Esophagus squamous epithelium (tissue), 5 donors: ENCODE measurements around the gene GPAT3. TPM values are rescaled to one million over a fixed set of nuclear protein-coding genes. Genes with fewer than 3 reads are reported as not detected.

Experiments
- DNase-seq: peaks from one replicate; lab custom pipeline; 2025; lab: John Stamatoyannopoulos, UW
- H3K27ac ChIP-seq, 4 donors: fragments of 200-600 bp; sonication (generic); one replicate each; pipeline ENCODE4 v1.5.1; 2016 to 2019; ENCODE audit warnings: mild to moderate bottlenecking in 1 of 4
- H3K27me3 ChIP-seq, 4 donors: fragments of 200-600 bp; sonication (generic); 1 replicate in 3 of 4; 2 replicates in 1 of 4; pipeline versions ENCODE4 v1.5.1 to v1.6.0; 2017 to 2021; ENCODE audit warnings: antibody characterized with exemption in 1 of 4
- H3K36me3 ChIP-seq, 3 donors: fragments of 200-600 bp; sonication (generic); one replicate each; pipeline ENCODE4 v1.5.1; 2016 to 2019
- H3K4me1 ChIP-seq, 3 donors: fragments of 200-600 bp; sonication (generic); one replicate each; pipeline ENCODE4 v1.5.1; 2017 to 2019
- H3K4me3 ChIP-seq, 4 donors: fragments of 200-600 bp; sonication (generic); 1 replicate in 3 of 4; 2 replicates in 1 of 4; pipeline ENCODE4 v1.5.1; 2016 to 2019; ENCODE audit warnings: mild to moderate bottlenecking in 2 of 4, moderate library complexity in 1 of 4
- H3K9me3 ChIP-seq, 3 donors: fragments of 200-600 bp; sonication (generic); one replicate each; pipeline ENCODE4 v1.5.1; 2016 to 2019
- CTCF ChIP-seq, 6 experiments: fragments of 450-650 bp in 4 of 6; fragments of 200-600 bp in 2 of 6; sonication (generic) in 2 of 6; IDR thresholded peaks; one replicate each; pipeline ENCODE4 v1.5.1; 2016 to 2019; ENCODE audit warnings: antibody characterized with exemption in 6 of 6, mild to moderate bottlenecking in 4 of 6, moderate library complexity in 4 of 6
- POLR2A ChIP-seq, 4 donors: fragments of 450-650 bp; IDR thresholded peaks; one replicate each; pipeline ENCODE4 v1.6.1; 2017; ENCODE audit warnings: antibody characterized with exemption in 4 of 4, mild to moderate bottlenecking in 4 of 4, moderate library complexity in 3 of 4
- WGBS, 2 donors: methylation state at CpG; one replicate each; pipeline ENCODE4 v1.1.5; 2018; 5-methylcytosine and 5-hydroxymethylcytosine counted together
- intact Hi-C: fragments of 100-400 bp; cut with DNase I; formaldehyde crosslinking; loops from one replicate; pipeline ENCODE4 v1.15.0; 2022
- total RNA-seq, 4 donors: library from RNA; depleted of rRNA; stranded (reverse); fragments of >200 nt; gene quantifications; one replicate each; pipeline ENCODE4 v1.1.0, GENCODE V29; 2016
- donor health status: DM: yes; HTN: yes; CAD: no.

GPAT3 gene
- total RNA-seq, 4 donors from 2014 or later: 3.3 to 7.2 (median 4.2) TPM

GRCh38 chr4:83603129-83603528 lies 67.2 kb downstream of the GPAT3 start:
- H3K9me3 ChIP-seq: no peaks in the 10 kb centered on the region
- no peak overlapping the region for H3K27ac ChIP-seq
- H3K4me1 ChIP-seq: no peaks in the 10 kb centered on the region
- intact Hi-C loops: no loop called here
- 79 to 89% methylated on average over 3 of the region's 3 CpGs for WGBS, 2 donors
- H3K36me3 ChIP-seq: no peaks in the 10 kb centered on the region
- TF ChIP-seq CTCF (IDR thresholded peaks at IDR 0.05): no peak
- no peak for TF ChIP-seq POLR2A (IDR thresholded peaks at IDR 0.05)
- H3K27me3 ChIP-seq: no peaks in the 10 kb centered on the region
- no peak for DNase-seq
- no peak overlapping the region for H3K4me3 ChIP-seq

GRCh38 chr4:83604321-83604720 lies 68.4 kb downstream of the GPAT3 start:
- Histone ChIP-seq H3K9me3 (no peaks in the 10 kb centered on the region), H3K4me1 (no peaks in the 10 kb centered on the region), H3K27me3 (no peaks in the 10 kb centered on the region), H3K36me3 (no peaks in the 10 kb centered on the region), H3K4me3 (no peak overlapping the region), H3K27ac (no peak overlapping the region)
- intact Hi-C loops: no loop called here
- TF ChIP-seq POLR2A (IDR thresholded peaks at IDR 0.05): no peak
- TF ChIP-seq CTCF (IDR thresholded peaks at IDR 0.05): no peak
- WGBS, 2 donors: 84 to 85% methylated on average over 2 of the region's 2 CpGs
- no peak for DNase-seq

DNA sequence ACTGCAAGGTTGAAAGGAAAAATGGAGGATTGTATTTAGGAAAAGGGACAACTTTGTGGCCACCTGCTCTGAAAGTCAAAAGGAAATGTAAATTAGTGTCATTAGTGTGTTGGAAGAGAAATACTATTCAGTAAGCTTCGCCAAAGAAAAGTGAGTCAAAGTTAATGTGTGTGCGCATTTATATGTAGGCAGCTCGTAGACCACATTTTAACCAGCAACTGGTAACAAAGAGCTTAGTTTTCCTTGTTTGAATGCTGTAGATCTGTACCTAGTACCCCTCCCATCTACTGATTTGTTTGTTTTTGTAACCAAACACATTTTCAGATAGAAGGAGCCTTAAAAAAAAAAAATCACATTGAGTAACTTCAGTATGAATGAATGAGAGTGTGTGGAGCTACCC lies 69.3 kb downstream of the GPAT3 start:
- no peaks in the 10 kb centered on the region for H3K36me3 ChIP-seq
- no peaks in the 10 kb centered on the region for H3K27me3 ChIP-seq
- intact Hi-C loops: no loop called here
- H3K4me3 ChIP-seq: no peak overlapping the region
- TF ChIP-seq CTCF (IDR thresholded peaks at IDR 0.05) (no peak), POLR2A (IDR thresholded peaks at IDR 0.05) (no peak)
- WGBS, 2 donors: 70 to 75% methylated on average over 3 of the region's 3 CpGs
- no peak overlapping the region for H3K27ac ChIP-seq
- no peaks in the 10 kb centered on the region for H3K4me1 ChIP-seq
- H3K9me3 ChIP-seq: no peaks in the 10 kb centered on the region
- DNase-seq: no peak

DNA sequence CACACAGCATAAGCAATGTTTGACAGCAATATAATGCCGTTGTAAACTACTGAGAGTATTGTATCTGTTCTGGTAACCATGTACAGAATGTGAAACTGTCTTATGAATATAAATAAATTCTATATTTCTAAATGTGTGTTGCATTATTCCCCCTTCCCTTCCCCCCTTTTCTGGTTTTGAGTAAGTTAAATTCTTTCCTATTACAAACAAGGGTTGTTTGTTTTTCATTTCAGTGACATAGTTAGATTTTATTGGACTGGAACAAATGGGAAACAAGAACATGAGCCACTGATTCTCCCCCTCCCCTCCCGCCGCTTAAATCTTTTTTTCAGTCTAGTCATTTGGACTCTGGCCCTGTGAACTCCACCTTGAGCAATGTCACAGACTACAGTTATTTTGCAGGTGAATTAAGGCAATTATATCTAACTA lies 69.8 kb downstream of the GPAT3 start:
- no peaks in the 10 kb centered on the region for H3K4me1 ChIP-seq
- 74% methylated on average over 3 of the region's 3 CpGs for WGBS, 2 donors
- intact Hi-C loops: no loop called here

DNA sequence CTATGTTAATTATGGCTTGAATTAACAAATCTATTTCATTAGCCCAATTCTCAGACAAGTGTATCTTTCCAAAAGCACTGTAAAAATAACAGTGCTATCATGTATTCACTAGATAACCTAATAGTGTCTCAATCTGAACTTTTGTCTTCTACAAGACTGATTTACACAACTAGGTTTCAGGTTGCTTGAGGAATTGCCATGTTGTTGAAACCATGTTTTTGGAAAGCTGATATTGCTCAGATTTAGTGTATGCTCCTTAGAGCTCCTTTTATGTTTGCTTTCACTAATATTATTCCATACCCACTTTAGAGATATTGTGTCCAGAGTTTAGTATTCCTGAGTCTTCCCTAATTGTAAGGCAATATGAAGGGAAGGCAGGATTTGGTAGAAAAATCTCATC lies 70.6 kb downstream of the GPAT3 start:
- intact Hi-C loops: no loop called here
- Histone ChIP-seq H3K36me3 (no peaks in the 10 kb centered on the region), H3K9me3 (no peaks in the 10 kb centered on the region), H3K27ac (no peak overlapping the region), H3K4me3 (no peak overlapping the region), H3K4me1 (no peaks in the 10 kb centered on the region), H3K27me3 (no peaks in the 10 kb centered on the region)
- TF ChIP-seq CTCF (IDR thresholded peaks at IDR 0.05) (no peak), POLR2A (IDR thresholded peaks at IDR 0.05) (no peak)
- DNase-seq: no peak

More for the DNA sequence above, 69.8 kb downstream of the GPAT3 start:
- no peak for DNase-seq
- Histone ChIP-seq H3K36me3 (no peaks in the 10 kb centered on the region), H3K27me3 (no peaks in the 10 kb centered on the region), H3K27ac (no peak overlapping the region), H3K4me3 (no peak overlapping the region), H3K9me3 (no peaks in the 10 kb centered on the region)
- TF ChIP-seq CTCF (IDR thresholded peaks at IDR 0.05) (no peak), POLR2A (IDR thresholded peaks at IDR 0.05) (no peak)
